ENCODE results near the gene GREB1L. TPM values are rescaled to one million over a fixed set of nuclear protein-coding genes. Genes with fewer than 3 reads are reported as not detected.
"Not testable (repeated sequence)": the region's sequence is repeated elsewhere in the genome, so short reads cannot be mapped to it uniquely, and the experiment has no call there.

The GREB1L gene
- total and polyA plus RNA-seq, 4 donors, result 1.1 to 6.0 (median 3.9) TPM

DNA sequence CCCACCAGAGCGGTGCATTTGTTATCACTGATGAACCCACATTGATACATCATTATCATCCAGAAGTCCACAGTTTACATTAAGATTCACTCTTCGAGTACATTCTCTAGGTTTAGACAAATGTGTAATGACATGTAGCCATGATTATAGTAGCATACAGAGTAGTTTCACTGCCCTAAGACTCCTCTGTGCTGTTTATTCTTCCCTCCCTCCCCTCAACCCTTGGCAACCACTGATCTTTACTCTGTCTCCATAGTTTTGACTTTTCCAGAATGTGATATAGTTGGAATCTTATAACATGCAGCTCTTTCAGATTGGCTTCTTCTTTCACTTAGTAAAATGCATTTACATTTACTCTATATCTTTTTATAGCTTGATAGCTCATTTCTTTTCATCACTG is 31.2 kb upstream of the GREB1L start:
- no peak for ATAC-seq (ENCODE audit: low FRiP score)
- Histone ChIP-seq H3K36me3 (ENCODE audit: control insufficient read depth in 1 of 2, insufficient read depth in 2 of 2, low read length in 1 of 2) (no peaks in the 10 kb centered on the region), H3K4me3 (ENCODE audit: low read length in 2 of 2) (no peak overlapping the region), H3K27ac (ENCODE audit: low read depth in 1 of 2, low read length in 2 of 2) (no peak overlapping the region), H3K27me3 (ENCODE audit: control insufficient read depth in 1 of 2, insufficient read depth in 2 of 2, low read length in 1 of 2) (no peaks in the 10 kb centered on the region), H3K9me3 (ENCODE audit: control insufficient read depth, low read length) (no peaks in the 10 kb centered on the region), H3K4me1 (ENCODE audit: control insufficient read depth in 1 of 2, insufficient read depth in 2 of 2, low read length in 2 of 2) (no peaks in the 10 kb centered on the region)
- intact Hi-C loops (cut with DNase I), result no loop called here
- 83 to 88% methylated on average over 2 of the region's 2 CpGs for WGBS, 2 donors
- DNase-seq, result no peak

DNA sequence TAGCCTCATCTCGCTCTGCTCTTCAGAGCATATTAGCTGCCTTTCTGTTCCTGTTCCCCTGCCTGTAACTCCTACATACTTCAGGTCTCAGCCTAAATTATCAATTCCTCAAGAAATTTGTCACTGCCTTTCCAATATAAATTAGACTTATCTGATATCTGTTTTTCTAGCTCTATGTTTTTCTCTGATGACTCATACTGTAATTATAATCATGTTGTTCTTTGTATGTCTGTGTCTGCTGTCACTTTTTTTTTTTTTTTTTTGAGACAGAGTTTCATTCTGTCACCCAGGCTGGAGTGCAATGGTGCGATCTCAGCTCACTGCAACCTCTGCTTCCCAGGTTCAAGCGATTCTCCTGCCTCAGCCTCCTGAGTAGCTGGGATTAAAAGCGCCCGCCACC is 27.6 kb upstream of the GREB1L start:
- H3K27ac ChIP-seq (ENCODE audit: low read depth in 1 of 2, low read length in 2 of 2); H3K4me1 ChIP-seq (ENCODE audit: control insufficient read depth in 1 of 2, insufficient read depth in 2 of 2, low read length in 2 of 2); DNase-seq; H3K4me3 ChIP-seq (ENCODE audit: low read length in 2 of 2); intact Hi-C loops (cut with DNase I); ATAC-seq (ENCODE audit: low FRiP score); H3K9me3 ChIP-seq (ENCODE audit: control insufficient read depth, low read length); H3K36me3 ChIP-seq (ENCODE audit: control insufficient read depth in 1 of 2, insufficient read depth in 2 of 2, low read length in 1 of 2); H3K27me3 ChIP-seq (ENCODE audit: control insufficient read depth in 1 of 2, insufficient read depth in 2 of 2, low read length in 1 of 2): not testable (repeated sequence)
- WGBS, 2 donors, result 94 to 98% methylated on average over 5 of the region's 5 CpGs

DNA sequence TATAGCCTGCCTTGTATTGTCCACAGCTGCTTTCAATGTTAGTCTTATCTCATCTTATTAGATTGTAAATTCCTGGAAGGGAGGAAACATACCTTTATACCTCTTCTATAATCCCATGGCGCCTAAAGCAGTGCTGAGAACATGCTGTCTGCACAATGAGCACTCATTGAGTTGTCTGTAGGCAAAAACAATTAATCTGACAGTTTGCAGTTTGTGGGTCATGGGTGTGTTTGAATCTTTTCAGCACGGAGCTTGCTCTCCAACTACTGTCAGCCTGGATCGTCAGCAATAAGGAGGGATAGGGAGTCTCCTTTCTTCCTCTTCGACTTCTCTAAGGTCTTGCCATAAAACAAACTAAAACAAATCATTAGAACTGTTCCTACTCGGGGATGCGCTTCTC is 26.5 kb upstream of the GREB1L start:
- Histone ChIP-seq H3K9me3 (ENCODE audit: control insufficient read depth, low read length) (no peaks in the 10 kb centered on the region), H3K4me1 (ENCODE audit: control insufficient read depth in 1 of 2, insufficient read depth in 2 of 2, low read length in 2 of 2) (no peaks in the 10 kb centered on the region), H3K36me3 (ENCODE audit: control insufficient read depth in 1 of 2, insufficient read depth in 2 of 2, low read length in 1 of 2) (no peaks in the 10 kb centered on the region), H3K27me3 (ENCODE audit: control insufficient read depth in 1 of 2, insufficient read depth in 2 of 2, low read length in 1 of 2) (no peaks in the 10 kb centered on the region), H3K4me3 (ENCODE audit: low read length in 2 of 2) (no peak overlapping the region), H3K27ac (ENCODE audit: low read depth in 1 of 2, low read length in 2 of 2) (no peak overlapping the region)
- ATAC-seq (ENCODE audit: low FRiP score) (no peak), DNase-seq (no peak)
- intact Hi-C loops (cut with DNase I), result no loop called here
- 73 to 75% methylated on average over 6 of the region's 6 CpGs for WGBS, 2 donors

DNA sequence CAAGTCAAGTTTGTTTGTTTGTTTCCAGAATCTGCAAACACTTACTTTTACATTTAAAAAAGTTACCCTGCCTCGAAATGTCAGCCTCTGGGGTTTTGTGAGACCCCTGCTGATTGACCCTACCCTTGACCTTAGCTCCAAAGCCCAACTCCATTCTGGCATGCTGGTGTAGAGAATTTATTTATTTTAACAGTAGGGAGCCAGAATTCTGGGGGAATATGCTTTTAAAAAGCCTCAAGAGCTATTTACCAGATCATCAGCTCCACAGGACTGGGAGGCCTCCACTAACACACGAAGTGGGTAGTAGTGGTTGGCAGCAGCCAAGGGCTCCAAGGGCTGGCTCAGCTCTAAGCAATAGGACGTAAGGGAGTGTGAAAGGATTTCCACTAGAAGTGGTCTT is 23.2 kb upstream of the GREB1L start:
- DNase-seq (no peak), ATAC-seq (ENCODE audit: low FRiP score) (no peak)
- WGBS, 2 donors, result 57 to 68% methylated on average over 3 of the region's 3 CpGs
- Histone ChIP-seq H3K27me3 (ENCODE audit: control insufficient read depth in 1 of 2, insufficient read depth in 2 of 2, low read length in 1 of 2) (no peaks in the 10 kb centered on the region), H3K4me3 (ENCODE audit: low read length in 2 of 2) (no peak overlapping the region), H3K9me3 (ENCODE audit: control insufficient read depth, low read length) (no peaks in the 10 kb centered on the region), H3K36me3 (ENCODE audit: control insufficient read depth in 1 of 2, insufficient read depth in 2 of 2, low read length in 1 of 2) (no peaks in the 10 kb centered on the region), H3K4me1 (ENCODE audit: control insufficient read depth in 1 of 2, insufficient read depth in 2 of 2, low read length in 2 of 2) (no peaks in the 10 kb centered on the region), H3K27ac (ENCODE audit: low read depth in 1 of 2, low read length in 2 of 2) (no peak overlapping the region)
- intact Hi-C loops (cut with DNase I), result no loop called here

GRCh38 chr18:21230436-21230835 is 11.6 kb upstream of the GREB1L start:
- H3K4me1 ChIP-seq (ENCODE audit: control insufficient read depth in 1 of 2, insufficient read depth in 2 of 2, low read length in 2 of 2), result no peaks in the 10 kb centered on the region
- 60 to 63% methylated on average over 6 of the region's 6 CpGs for WGBS, 2 donors
- no peaks in the 10 kb centered on the region for H3K27me3 ChIP-seq (ENCODE audit: control insufficient read depth in 1 of 2, insufficient read depth in 2 of 2, low read length in 1 of 2)
- DNase-seq (no peak), ATAC-seq (ENCODE audit: low FRiP score) (no peak)
- no peak overlapping the region for H3K27ac ChIP-seq (ENCODE audit: low read depth in 1 of 2, low read length in 2 of 2)
- H3K4me3 ChIP-seq (ENCODE audit: low read length in 2 of 2), result no peak overlapping the region
- H3K36me3 ChIP-seq (ENCODE audit: control insufficient read depth in 1 of 2, insufficient read depth in 2 of 2, low read length in 1 of 2), result no peaks in the 10 kb centered on the region
- peaks cover 2% of the 10 kb centered on the region for H3K9me3 ChIP-seq (ENCODE audit: control insufficient read depth, low read length)
- intact Hi-C loops (cut with DNase I), result no loop called here

- DNase-seq (peak; percentile 46 to 76), ATAC-seq (ENCODE audit: low FRiP score) (peak; percentile 51)
- H3K27me3 ChIP-seq (ENCODE audit: control insufficient read depth in 1 of 2, insufficient read depth in 2 of 2, low read length in 1 of 2), result no peaks in the 10 kb centered on the region
- no peaks in the 10 kb centered on the region for H3K4me1 ChIP-seq (ENCODE audit: control insufficient read depth in 1 of 2, insufficient read depth in 2 of 2, low read length in 2 of 2)
- no peaks in the 10 kb centered on the region for H3K36me3 ChIP-seq (ENCODE audit: control insufficient read depth in 1 of 2, insufficient read depth in 2 of 2, low read length in 1 of 2)
- no peaks in the 10 kb centered on the region for H3K9me3 ChIP-seq (ENCODE audit: control insufficient read depth, low read length)
- WGBS, 2 donors, result 3% methylated on average over 47 to 54 of the region's 54 CpGs
- H3K4me3 ChIP-seq (ENCODE audit: low read length in 2 of 2), result peak overlapping the region; percentile 80 to 82
- no peak overlapping the region for H3K27ac ChIP-seq (ENCODE audit: low read depth in 1 of 2, low read length in 2 of 2)
- intact Hi-C loops (cut with DNase I), result loop anchor here in 1 of 2 donors (5.0 to 10.0 kb wide), 2 partner anchors 123 to 201 kb away; no protein-coding TSS in a partner anchor
Measured at GRCh38 chr18:21241301-21242048, 557 bp upstream of the GREB1L start.

GRCh38 chr18:21242780-21243401 is 859 bp downstream of the GREB1L start:
- WGBS, 2 donors, result 1% methylated on average over 48 of the region's 48 CpGs
- Histone ChIP-seq H3K9me3 (ENCODE audit: control insufficient read depth, low read length) (no peaks in the 10 kb centered on the region), H3K4me3 (ENCODE audit: low read length in 2 of 2) (peak overlapping the region; percentile 80 to 82), H3K27me3 (ENCODE audit: control insufficient read depth in 1 of 2, insufficient read depth in 2 of 2, low read length in 1 of 2) (no peaks in the 10 kb centered on the region), H3K27ac (ENCODE audit: low read depth in 1 of 2, low read length in 2 of 2) (no peak overlapping the region), H3K36me3 (ENCODE audit: control insufficient read depth in 1 of 2, insufficient read depth in 2 of 2, low read length in 1 of 2) (peaks cover 0 to 2% of the 10 kb centered on the region in 2 donors), H3K4me1 (ENCODE audit: control insufficient read depth in 1 of 2, insufficient read depth in 2 of 2, low read length in 2 of 2) (no peaks in the 10 kb centered on the region)
- ATAC-seq (ENCODE audit: low FRiP score), result peak; percentile 4
- DNase-seq, result peak in 1 of 2 donors; percentile 79
- intact Hi-C loops (cut with DNase I), result loop anchor here in 1 of 2 donors (5.0 to 10.0 kb wide), 2 partner anchors 122 to 199 kb away; no protein-coding TSS in a partner anchor

GRCh38 chr18:21254576-21254975 is 12.5 kb downstream of the GREB1L start:
- ATAC-seq (ENCODE audit: low FRiP score), result no peak
- Histone ChIP-seq H3K9me3 (ENCODE audit: control insufficient read depth, low read length) (no peaks in the 10 kb centered on the region), H3K4me1 (ENCODE audit: control insufficient read depth in 1 of 2, insufficient read depth in 2 of 2, low read length in 2 of 2) (no peaks in the 10 kb centered on the region), H3K36me3 (ENCODE audit: control insufficient read depth in 1 of 2, insufficient read depth in 2 of 2, low read length in 1 of 2) (no peaks in the 10 kb centered on the region), H3K27ac (ENCODE audit: low read depth in 1 of 2, low read length in 2 of 2) (no peak overlapping the region), H3K4me3 (ENCODE audit: low read length in 2 of 2) (no peak overlapping the region), H3K27me3 (ENCODE audit: control insufficient read depth in 1 of 2, insufficient read depth in 2 of 2, low read length in 1 of 2) (no peaks in the 10 kb centered on the region)
- no peak for DNase-seq
- intact Hi-C loops (cut with DNase I), result loop anchor here in 1 of 2 donors (10.0 kb wide), 1 partner anchor 50 kb away; no protein-coding TSS in a partner anchor
- WGBS, 2 donors, result 89 to 90% methylated on average over 3 of the region's 3 CpGs

- DNase-seq (no peak), ATAC-seq (ENCODE audit: low FRiP score) (no peak)
- Histone ChIP-seq H3K27ac (ENCODE audit: low read depth in 1 of 2, low read length in 2 of 2) (no peak overlapping the region), H3K4me1 (ENCODE audit: control insufficient read depth in 1 of 2, insufficient read depth in 2 of 2, low read length in 2 of 2) (no peaks in the 10 kb centered on the region), H3K9me3 (ENCODE audit: control insufficient read depth, low read length) (no peaks in the 10 kb centered on the region), H3K36me3 (ENCODE audit: control insufficient read depth in 1 of 2, insufficient read depth in 2 of 2, low read length in 1 of 2) (no peaks in the 10 kb centered on the region), H3K4me3 (ENCODE audit: low read length in 2 of 2) (no peak overlapping the region), H3K27me3 (ENCODE audit: control insufficient read depth in 1 of 2, insufficient read depth in 2 of 2, low read length in 1 of 2) (no peaks in the 10 kb centered on the region)
- intact Hi-C loops (cut with DNase I), result loop anchor here in 1 of 2 donors (10.0 kb wide), 1 partner anchor 50 kb away; no protein-coding TSS in a partner anchor
- 95% methylated on average over 3 of the region's 3 CpGs for WGBS, 2 donors
Measured at GRCh38 chr18:21255211-21255610, 13.2 kb downstream of the GREB1L start.
